ENCODE measurements around the gene PNMT.

DNA sequence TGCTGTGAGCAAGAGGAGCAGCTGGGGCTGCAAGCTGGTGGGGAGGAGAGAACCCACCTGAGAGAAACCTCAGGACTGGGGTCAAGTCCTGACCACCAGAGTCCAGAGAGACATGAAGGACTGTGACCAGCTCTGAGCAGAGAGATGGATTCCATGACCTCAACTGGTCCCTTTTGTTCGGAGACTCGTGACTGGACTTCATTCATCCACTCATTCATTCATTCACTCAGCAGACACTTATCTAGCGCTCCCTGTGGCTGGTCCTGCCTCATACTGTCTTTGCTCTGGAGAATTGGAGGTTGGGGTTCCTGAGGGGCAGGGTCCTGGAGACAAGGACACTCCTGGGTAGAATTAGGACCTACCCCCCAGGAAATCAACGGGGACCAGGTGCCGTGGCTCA is 35.7 kb downstream of the PNMT start:
- TF ChIP-seq, protein P1, sequence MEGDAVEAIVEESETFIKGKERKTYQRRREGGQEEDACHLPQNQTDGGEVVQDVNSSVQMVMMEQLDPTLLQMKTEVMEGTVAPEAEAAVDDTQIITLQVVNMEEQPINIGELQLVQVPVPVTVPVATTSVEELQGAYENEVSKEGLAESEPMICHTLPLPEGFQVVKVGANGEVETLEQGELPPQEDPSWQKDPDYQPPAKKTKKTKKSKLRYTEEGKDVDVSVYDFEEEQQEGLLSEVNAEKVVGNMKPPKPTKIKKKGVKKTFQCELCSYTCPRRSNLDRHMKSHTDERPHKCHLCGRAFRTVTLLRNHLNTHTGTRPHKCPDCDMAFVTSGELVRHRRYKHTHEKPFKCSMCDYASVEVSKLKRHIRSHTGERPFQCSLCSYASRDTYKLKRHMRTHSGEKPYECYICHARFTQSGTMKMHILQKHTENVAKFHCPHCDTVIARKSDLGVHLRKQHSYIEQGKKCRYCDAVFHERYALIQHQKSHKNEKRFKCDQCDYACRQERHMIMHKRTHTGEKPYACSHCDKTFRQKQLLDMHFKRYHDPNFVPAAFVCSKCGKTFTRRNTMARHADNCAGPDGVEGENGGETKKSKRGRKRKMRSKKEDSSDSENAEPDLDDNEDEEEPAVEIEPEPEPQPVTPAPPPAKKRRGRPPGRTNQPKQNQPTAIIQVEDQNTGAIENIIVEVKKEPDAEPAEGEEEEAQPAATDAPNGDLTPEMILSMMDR (IDR thresholded peaks at IDR 0.05), result no peak
- no peak for TF ChIP-seq EP300 (IDR thresholded peaks at IDR 0.05; ENCODE audit: low read depth)
- no peak for TF ChIP-seq POLR2A (IDR thresholded peaks at IDR 0.05)
- no peak for TF ChIP-seq POLR2AphosphoS5 (IDR thresholded peaks at IDR 0.05)

Data from transverse colon (tissue), 4 donors.